GM12875 (cell line): ENCODE measurements around the gene CLCN7.

Experiments used
- H3K4me3 ChIP-seq: one replicate; pipeline ENCODE4 v1.5.1; 2011; ENCODE audit warnings: low read depth, low read length, control low read depth
- CTCF ChIP-seq: IDR thresholded peaks from 2 replicates; pipeline ENCODE4 v1.5.1; 2011; ENCODE audit warnings: low read depth, mild to moderate bottlenecking, control low read depth, inconsistent platforms, low read length, moderate library complexity, borderline replicate concordance; ENCODE audit not compliant: insufficient read depth

Gene CLCN7

GRCh38 chr16:1413684-1414531 is 60.9 kb downstream of the CLCN7 start:
- TF ChIP-seq CTCF: peak; percentile 79
- H3K4me3 ChIP-seq: peak overlapping the region; percentile 97

GRCh38 chr16:1412847-1413246 is 62.0 kb downstream of the CLCN7 start:
- no peak overlapping the region for H3K4me3 ChIP-seq
- no peak for TF ChIP-seq CTCF

GRCh38 chr16:1408171-1408837 is 66.5 kb downstream of the CLCN7 start:
- TF ChIP-seq CTCF: no peak
- H3K4me3 ChIP-seq: peak overlapping the region; percentile 61

- H3K4me3 ChIP-seq: peak overlapping the region; percentile 61
- TF ChIP-seq CTCF: no peak
Measured at GRCh38 chr16:1407753-1408152, 67.1 kb downstream of the CLCN7 start.

- H3K4me3 ChIP-seq: no peak overlapping the region
- TF ChIP-seq CTCF: no peak
Measured at GRCh38 chr16:1403733-1404132, 71.1 kb downstream of the CLCN7 start.

GRCh38 chr16:1403036-1403435 is 71.8 kb downstream of the CLCN7 start:
- no peak for TF ChIP-seq CTCF
- no peak overlapping the region for H3K4me3 ChIP-seq

- no peak overlapping the region for H3K4me3 ChIP-seq
- no peak for TF ChIP-seq CTCF
Measured at GRCh38 chr16:1401758-1402154, 73.1 kb downstream of the CLCN7 start.
